ENCODE results near the gene CLASRP.

- TF ChIP-seq YY1 (IDR thresholded peaks at IDR 0.05; ENCODE audit: insufficient read depth, insufficient read length) (no peak), ZNF274 (IDR thresholded peaks at IDR 0.05; ENCODE audit: low read depth, low read length) (no peak)
Observed at GRCh38 chr19:45079063-45079910, 40.4 kb downstream of the CLASRP start, which contains the start of gene GEMIN7.

All from NT2/D1 (cell line).